Measurements from ENCODE around the gene SPHK2. TPM values are rescaled to one million over a fixed set of nuclear protein-coding genes. Genes with fewer than 3 reads are reported as not detected.
A peak's percentile ranks its signal among the peaks of the same experiment; 100 is the strongest.
"Not testable (repeated sequence)": the region's sequence is repeated elsewhere in the genome, so short reads cannot be mapped to it uniquely, and the experiment has no call there.

Gene SPHK2
- total RNA-seq, 1 donor from 2014 or later: 146 TPM

DNA sequence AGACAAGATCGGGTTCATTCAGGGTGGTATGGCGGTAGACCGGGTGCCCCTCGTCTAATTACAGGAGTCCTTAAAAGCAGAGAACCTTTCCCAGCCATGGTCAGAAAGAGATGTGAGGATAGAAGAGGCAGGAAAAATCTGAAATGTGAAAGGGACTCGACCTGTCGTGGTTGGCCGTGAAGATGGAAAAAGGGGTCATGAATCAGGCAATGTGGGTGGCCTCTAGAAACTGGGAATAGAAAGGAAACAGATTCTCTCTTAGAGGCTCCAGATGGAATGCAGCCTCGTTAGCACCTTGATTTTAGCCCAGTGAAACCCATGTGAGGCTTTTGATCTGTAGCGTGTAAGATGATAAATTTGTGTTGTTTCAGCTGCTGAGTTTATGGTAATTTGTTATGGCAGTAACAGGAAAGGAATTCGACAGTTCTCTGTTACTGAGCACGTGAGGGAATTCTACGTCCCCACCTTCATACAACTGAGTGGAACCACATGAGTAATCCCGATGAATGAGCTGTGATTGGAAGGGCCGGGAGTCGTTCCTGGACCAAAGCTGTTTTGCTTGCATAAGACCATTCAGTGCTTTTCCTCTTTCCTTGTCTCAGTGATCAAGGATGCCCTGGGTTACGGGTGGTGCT, 37.7 kb downstream of the SPHK2 start:
- no peaks in the 10 kb centered on the region for H3K36me3 Mint-ChIP-seq (ENCODE audit: unreplicated experiment)
- TF ChIP-seq, protein P1, sequence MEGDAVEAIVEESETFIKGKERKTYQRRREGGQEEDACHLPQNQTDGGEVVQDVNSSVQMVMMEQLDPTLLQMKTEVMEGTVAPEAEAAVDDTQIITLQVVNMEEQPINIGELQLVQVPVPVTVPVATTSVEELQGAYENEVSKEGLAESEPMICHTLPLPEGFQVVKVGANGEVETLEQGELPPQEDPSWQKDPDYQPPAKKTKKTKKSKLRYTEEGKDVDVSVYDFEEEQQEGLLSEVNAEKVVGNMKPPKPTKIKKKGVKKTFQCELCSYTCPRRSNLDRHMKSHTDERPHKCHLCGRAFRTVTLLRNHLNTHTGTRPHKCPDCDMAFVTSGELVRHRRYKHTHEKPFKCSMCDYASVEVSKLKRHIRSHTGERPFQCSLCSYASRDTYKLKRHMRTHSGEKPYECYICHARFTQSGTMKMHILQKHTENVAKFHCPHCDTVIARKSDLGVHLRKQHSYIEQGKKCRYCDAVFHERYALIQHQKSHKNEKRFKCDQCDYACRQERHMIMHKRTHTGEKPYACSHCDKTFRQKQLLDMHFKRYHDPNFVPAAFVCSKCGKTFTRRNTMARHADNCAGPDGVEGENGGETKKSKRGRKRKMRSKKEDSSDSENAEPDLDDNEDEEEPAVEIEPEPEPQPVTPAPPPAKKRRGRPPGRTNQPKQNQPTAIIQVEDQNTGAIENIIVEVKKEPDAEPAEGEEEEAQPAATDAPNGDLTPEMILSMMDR (IDR thresholded peaks at IDR 0.05; ENCODE audit: partially characterized antibody, unreplicated experiment): no peak
- no peak for DNase-seq
- peaks cover 3% of the 10 kb centered on the region for H3K4me1 Mint-ChIP-seq (ENCODE audit: low read depth, unreplicated experiment)
- peaks cover 6% of the 10 kb centered on the region for H3K27me3 Mint-ChIP-seq (ENCODE audit: unreplicated experiment)
- no peak overlapping the region for H3K27ac Mint-ChIP-seq (ENCODE audit: unreplicated experiment)
- H3K4me3 Mint-ChIP-seq (ENCODE audit: unreplicated experiment): no peak overlapping the region
- H3K9me3 Mint-ChIP-seq (ENCODE audit: unreplicated experiment): peaks cover 1% of the 10 kb centered on the region

DNA sequence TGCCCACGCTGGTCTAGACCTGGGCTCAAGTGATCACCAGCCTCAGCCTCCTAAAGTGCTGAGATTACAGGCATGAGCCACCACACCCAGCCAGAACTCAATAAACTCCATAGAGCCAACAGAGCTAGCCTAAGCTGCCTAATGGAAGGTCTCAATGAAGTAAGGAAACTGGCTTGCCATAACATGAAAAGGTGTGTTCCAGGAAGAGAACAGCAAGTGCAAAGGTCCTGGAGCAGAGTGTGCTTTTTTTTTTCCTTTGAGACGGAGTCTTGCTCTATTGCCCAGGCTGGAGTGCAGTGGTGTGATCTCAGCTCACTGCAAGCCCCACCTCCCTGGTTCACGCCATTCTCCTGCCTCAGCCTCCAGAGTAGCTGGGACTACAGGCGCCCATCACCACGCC, 38.5 kb downstream of the SPHK2 start:
- not testable (repeated sequence) for H3K27me3 Mint-ChIP-seq (ENCODE audit: unreplicated experiment); H3K27ac Mint-ChIP-seq (ENCODE audit: unreplicated experiment); H3K4me3 Mint-ChIP-seq (ENCODE audit: unreplicated experiment); H3K4me1 Mint-ChIP-seq (ENCODE audit: low read depth, unreplicated experiment); H3K36me3 Mint-ChIP-seq (ENCODE audit: unreplicated experiment); DNase-seq; H3K9me3 Mint-ChIP-seq (ENCODE audit: unreplicated experiment)

DNA sequence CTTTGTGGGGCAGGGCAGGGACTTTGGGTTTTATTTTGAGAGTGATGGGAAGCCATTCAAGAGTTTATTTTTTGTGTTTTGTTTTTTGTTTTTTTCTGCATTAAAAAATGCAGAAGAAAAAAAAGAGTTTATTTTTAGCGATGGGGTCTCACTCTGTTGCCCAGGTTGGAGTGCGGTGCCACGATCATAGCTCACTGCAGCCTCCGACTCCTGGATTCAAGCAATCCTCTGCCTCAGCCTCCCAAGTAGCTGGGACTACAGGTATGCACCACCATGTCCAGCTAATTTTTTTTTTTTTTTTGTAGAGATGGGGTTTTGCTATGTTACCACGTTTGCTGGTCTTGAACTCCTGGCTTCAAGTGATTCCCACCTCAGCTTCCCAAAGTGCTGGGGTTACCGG, 39.2 kb downstream of the SPHK2 start:
- TF ChIP-seq, protein P1 (IDR thresholded peaks at IDR 0.05; ENCODE audit: partially characterized antibody, unreplicated experiment): no peak
- Mint-ChIP-seq H3K27ac (ENCODE audit: unreplicated experiment) (no peak overlapping the region), H3K9me3 (ENCODE audit: unreplicated experiment) (peaks cover 1% of the 10 kb centered on the region), H3K36me3 (ENCODE audit: unreplicated experiment) (no peaks in the 10 kb centered on the region), H3K27me3 (ENCODE audit: unreplicated experiment) (peaks cover 4% of the 10 kb centered on the region), H3K4me1 (ENCODE audit: low read depth, unreplicated experiment) (peaks cover 3% of the 10 kb centered on the region), H3K4me3 (ENCODE audit: unreplicated experiment) (peak overlapping the region; percentile 14)
- no peak for DNase-seq

DNA sequence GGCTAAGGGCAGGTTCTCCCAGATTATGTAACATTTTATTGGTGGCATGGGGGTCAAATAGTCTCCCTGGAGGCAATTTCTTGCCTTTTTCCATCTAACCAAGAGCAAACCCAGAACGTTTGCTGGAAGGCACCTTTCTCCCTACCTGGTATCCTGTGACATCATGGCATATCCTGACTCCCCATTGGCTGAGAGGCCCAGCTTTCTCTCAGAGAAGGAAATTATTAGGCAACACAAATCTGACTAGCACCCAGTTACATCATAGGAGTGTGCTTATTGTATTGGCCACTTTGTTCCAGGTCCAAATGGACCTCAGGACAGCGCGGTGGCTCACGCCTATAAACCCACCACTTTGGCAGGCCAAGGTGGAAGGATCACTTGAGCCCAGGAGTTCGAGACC, 40.5 kb downstream of the SPHK2 start:
- Mint-ChIP-seq H3K4me3 (ENCODE audit: unreplicated experiment) (no peak overlapping the region), H3K4me1 (ENCODE audit: low read depth, unreplicated experiment) (peaks cover 3% of the 10 kb centered on the region), H3K27me3 (ENCODE audit: unreplicated experiment) (peaks cover 2% of the 10 kb centered on the region), H3K9me3 (ENCODE audit: unreplicated experiment) (peaks cover 1% of the 10 kb centered on the region), H3K27ac (ENCODE audit: unreplicated experiment) (no peak overlapping the region), H3K36me3 (ENCODE audit: unreplicated experiment) (no peaks in the 10 kb centered on the region)
- TF ChIP-seq, protein P1 (IDR thresholded peaks at IDR 0.05; ENCODE audit: partially characterized antibody, unreplicated experiment): no peak
- no peak for DNase-seq

DNA sequence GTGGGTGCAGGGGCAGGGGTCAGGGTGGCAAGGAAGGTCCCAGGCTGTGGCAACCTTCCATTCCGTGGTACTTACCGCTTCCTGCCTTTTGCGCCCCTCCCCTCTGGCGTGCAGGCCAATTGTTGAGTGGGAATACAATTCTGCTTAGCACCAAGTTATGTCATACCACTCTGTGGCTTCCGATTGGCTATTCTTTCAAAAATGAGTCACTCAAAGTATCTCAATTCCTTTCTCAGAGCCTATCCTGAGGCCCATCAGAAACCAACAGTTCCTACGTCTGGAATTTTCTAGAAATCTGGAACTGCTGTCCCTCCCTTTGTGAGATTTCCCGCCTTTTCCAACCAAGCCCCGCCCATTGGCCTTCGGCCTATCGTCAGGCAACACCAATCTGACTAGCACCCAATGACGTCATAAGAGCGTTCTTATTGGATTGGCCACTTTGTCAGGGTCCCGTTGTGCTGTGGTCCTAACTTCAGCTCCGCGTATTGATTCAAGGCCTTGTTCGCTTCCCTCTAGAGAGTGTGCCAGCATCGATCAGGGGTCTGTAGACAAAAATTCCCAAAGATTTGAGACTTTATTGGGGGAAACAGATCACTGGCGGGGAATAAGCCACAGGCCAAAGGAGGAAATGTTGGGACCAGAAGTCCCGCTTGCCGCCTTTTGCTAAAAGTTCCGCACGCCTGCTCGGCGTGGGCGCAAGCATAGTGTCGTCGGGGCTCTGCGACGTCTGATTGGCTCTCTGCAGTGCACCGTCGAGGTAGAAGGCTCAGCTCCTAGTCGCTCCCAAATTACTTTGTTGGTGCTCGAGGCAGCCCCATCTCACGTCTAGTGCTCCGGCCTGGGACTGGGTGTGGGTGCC, 41.8 kb downstream of the SPHK2 start:
- no peaks in the 10 kb centered on the region for H3K9me3 Mint-ChIP-seq (ENCODE audit: unreplicated experiment)
- TF ChIP-seq, protein P1 (IDR thresholded peaks at IDR 0.05; ENCODE audit: partially characterized antibody, unreplicated experiment): no peak
- no peaks in the 10 kb centered on the region for H3K36me3 Mint-ChIP-seq (ENCODE audit: unreplicated experiment)
- H3K27me3 Mint-ChIP-seq (ENCODE audit: unreplicated experiment): peaks cover 2% of the 10 kb centered on the region
- H3K4me1 Mint-ChIP-seq (ENCODE audit: low read depth, unreplicated experiment): peaks cover 1% of the 10 kb centered on the region
- H3K27ac Mint-ChIP-seq (ENCODE audit: unreplicated experiment): no peak overlapping the region
- no peak overlapping the region for H3K4me3 Mint-ChIP-seq (ENCODE audit: unreplicated experiment)
- DNase-seq: peak; percentile 58
